Esophagus squamous epithelium (tissue), 4 donors: Measurements from ENCODE around the gene TMCC1.

Experiments used
- CTCF ChIP-seq, 6 experiments: fragments of 450-650 bp in 4 of 6; fragments of 200-600 bp in 2 of 6; sonication (generic) in 2 of 6; IDR thresholded peaks; one replicate each; pipeline ENCODE4 v1.5.1; 2016 to 2019; ENCODE audit warnings: antibody characterized with exemption in 6 of 6, mild to moderate bottlenecking in 4 of 6, moderate library complexity in 4 of 6
- POLR2A ChIP-seq, 4 donors: fragments of 450-650 bp; IDR thresholded peaks; one replicate each; pipeline ENCODE4 v1.6.1; 2017; ENCODE audit warnings: antibody characterized with exemption in 4 of 4, mild to moderate bottlenecking in 4 of 4, moderate library complexity in 3 of 4

DNA sequence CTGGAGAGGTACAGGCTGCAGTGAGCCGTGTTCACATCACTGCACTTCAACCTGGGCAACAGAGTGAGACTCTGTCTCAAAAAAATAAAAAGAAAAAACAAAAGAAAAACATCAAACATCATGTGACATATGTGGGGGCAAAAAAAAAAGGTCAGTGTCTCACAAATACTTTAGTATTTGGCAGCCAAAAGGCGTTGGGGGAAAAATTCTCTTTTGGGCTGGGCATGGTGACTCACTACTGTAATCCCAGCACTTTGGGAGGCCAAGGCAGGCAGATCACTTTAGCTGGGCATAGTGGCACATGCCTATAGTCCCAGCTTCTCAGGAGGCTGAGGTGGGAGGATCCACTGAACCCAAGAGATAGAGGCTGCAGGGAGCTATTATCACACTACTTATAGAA, 47.6 kb downstream of the TMCC1 start:
- TF ChIP-seq CTCF (IDR thresholded peaks at IDR 0.05), result no peak
- TF ChIP-seq POLR2A (IDR thresholded peaks at IDR 0.05), result no peak
